Activated CD4-positive, alpha-beta T cell treated with anti-CD3 and anti-CD28 coated beads for 48 hours (primary cell): ENCODE measurements around the gene RSPH3.
"Not testable (repeated sequence)": the region's sequence is repeated elsewhere in the genome, so short reads cannot be mapped to it uniquely, and the experiment has no call there.

Experiments
- DNase-seq: peaks from one replicate; pipeline ENCODE4 v3.0.0-alpha.2; 2020

The RSPH3 gene

DNA sequence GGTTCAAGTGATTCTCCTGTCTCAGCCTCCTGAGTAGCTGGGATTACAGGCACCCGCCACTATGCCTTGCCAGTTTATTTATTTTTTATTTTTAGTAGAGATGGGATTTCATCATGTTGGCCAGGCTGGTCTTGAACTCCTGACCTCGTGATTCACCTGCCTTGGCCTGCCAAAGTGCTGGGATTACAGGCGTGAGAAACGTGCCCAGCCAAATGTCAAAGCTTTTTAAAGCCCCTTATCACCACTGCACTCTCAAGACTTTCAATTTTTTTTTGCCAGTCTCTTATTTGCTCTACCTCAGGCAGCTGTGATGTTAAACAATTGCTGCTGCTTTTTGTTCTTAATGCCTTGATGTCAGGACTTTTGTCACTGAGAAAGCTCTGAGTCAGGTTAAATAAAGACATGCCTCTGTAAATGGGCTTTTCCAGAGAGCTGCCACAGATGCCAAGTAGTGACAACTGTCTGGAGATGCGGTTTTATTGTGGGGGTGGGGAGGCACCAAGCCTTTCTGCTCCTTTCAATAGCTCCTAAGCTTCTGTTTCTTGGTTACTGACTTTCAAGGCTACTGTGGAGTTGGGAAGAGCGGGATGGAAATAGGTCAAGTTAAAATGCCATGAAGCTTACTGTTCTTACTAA, 29.2 kb downstream of the RSPH3 start:
- DNase-seq: no peak

DNA sequence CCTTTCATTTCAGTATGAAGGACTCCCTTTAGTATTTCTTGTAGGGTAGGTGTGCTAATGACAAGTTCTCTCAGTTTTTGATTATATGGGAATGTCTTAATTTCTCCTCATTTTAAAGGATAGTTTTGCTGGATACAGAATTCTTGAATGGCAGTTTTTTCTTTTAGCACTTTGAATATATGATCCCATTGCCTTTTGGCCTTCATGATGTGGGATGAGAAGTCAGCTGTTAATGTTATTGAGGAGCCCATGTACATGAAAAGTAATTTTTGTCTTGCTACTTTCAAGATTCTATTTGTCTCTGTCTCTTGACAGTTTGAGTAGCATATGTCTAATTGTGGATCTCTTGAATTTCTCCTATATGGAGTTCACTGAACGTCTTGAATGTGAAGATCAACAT, 30.9 kb downstream of the RSPH3 start:
- DNase-seq: no peak

GRCh38 chr6:158963020-158963808, 36.8 kb downstream of the RSPH3 start:
- DNase-seq: no peak

DNA sequence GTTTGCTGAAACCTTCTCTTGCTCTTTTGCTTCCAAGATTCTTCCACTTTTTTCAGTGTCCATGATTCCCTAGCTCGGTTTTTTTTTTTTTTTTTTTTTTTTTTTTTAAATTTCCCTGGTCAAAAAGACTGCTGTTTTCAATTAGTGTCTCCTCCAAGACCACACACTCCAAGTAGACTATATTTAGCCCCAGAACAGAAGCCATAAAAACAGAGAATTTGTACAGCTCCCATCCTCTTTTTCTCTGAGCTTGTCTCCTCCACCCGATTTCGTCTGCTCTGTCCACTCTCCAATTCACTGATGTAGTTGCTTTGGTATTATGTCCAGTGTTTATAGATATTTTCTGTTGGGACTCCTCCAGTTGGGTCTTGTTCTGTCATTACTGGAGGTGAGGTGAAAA, 37.6 kb downstream of the RSPH3 start:
- no peak for DNase-seq

DNA sequence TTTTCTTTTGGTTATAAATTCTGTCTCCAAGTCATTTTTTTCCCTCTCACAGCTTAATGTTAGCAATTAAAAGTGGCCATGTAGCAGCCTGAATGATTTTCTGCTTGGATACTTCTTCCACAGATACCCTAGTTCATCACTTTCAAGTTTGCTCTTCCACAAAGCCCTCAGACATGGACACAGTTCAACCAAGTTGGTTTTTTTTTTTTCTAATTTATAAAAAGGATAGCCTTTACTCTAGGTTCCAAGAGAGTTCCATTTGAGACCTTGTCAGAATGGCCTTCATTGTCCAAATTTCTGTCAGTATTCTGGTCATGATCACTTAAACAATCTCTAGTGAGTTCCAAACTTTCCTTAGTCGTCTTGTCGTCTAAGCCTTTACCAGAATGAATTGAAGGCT, 40.0 kb downstream of the RSPH3 start:
- no peak for DNase-seq

DNA sequence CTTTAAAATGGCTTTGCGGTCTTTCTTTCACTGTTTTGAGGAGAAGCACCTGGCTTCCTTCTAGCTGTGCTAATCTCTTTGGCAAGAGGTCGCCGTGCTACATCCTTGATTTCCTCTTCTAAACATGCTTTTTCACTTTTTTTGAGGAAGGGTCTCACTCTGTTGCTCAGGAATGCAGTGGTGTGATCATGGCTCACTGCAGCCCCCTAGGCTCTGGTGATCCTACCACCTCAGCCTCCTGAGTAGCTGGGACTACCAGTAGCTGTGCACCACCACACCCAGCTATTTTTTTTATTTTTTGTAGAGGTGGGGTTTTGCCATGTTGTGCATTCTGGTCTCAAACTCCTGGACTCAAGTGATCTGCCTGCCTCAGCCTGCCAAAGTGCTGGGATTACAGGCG, 40.5 kb downstream of the RSPH3 start:
- DNase-seq: no peak

DNA sequence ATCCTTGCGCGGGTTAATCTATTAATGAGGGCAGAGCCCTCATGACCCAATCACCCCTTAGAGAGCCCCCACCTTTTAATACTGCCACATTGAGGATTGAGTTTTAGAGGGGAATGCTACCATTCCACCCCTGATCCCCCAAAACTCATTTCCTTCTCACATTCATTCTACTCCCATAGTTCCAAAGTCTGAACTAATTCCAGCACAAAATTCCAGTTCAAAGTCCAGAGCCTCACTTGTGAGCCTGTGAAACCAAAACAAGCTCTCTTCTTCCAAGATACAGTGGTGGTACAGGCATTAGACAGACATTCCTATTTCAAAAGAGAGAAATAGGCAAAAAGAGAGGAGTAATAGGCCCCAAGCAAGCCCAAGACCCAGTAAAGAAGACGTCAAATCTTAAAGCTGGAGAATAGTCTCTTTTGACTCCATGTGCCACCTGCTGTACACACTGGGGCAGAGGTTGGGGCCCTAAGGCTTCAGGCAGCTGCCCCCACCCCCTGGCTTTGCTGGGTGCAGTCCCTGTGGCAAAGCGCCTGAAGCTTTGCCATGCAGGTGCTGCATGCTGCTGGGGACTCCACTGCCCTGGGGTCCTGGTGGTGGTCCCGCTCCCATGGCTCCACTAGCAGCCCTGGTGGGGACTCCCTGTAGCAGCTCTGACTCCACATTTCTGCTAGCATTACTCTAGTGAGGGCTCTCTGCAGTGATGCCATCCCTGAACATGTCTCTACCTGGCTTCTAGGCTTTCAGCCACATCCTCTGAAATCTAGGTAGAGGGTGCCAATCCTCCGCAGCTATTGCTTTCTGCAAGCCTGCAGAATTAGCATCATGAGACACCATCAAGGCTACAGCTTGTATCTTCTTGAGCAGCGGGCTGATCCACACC, 41.3 kb downstream of the RSPH3 start:
- no peak for DNase-seq

DNA sequence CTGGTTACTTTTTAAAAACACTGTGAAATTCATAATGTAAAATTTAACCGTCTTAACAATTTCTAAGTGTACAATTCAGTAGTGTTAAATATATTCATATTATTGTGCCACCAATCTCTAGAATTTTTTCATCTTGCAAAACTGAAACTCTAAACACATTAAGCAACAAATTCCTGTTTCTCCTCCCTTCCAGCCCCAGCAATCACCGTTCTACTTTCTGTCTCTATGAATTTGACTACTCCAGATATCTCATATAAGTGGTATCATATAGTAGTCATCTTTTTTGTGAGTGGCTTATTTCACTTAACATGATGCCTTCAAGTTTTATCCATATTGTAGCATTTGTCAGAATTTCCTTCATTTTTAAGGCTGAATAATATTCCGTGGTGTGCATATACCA, 44.7 kb downstream of the RSPH3 start:
- no peak for DNase-seq

- DNase-seq: no peak
These were observed 45.2 kb downstream of the RSPH3 start for GRCh38 chr6:158954753-158955152.

GRCh38 chr6:158952011-158952410, 48.0 kb downstream of the RSPH3 start:
- DNase-seq: not testable (repeated sequence)

DNA sequence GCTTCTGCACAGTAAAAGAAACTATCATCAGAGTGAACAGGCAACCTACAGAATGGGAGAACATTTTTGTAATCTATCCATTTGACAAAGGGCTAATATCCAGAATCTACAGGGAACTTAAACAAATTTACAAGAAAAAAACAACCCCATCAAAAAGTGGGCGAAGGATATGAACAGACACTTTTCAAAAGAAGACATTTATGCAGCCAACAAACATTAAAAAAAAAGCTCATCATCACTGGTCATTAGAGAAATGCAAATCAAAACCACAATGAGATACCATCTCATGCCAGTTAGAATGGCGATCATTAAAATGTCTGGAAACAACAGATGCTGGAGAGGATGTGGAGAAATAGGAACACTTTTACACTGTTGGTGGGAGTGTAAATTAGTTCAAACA, 48.4 kb downstream of the RSPH3 start:
- not testable (repeated sequence) for DNase-seq

- no peak for DNase-seq
These were observed 52.7 kb downstream of the RSPH3 start for GRCh38 chr6:158947284-158947683.

DNA sequence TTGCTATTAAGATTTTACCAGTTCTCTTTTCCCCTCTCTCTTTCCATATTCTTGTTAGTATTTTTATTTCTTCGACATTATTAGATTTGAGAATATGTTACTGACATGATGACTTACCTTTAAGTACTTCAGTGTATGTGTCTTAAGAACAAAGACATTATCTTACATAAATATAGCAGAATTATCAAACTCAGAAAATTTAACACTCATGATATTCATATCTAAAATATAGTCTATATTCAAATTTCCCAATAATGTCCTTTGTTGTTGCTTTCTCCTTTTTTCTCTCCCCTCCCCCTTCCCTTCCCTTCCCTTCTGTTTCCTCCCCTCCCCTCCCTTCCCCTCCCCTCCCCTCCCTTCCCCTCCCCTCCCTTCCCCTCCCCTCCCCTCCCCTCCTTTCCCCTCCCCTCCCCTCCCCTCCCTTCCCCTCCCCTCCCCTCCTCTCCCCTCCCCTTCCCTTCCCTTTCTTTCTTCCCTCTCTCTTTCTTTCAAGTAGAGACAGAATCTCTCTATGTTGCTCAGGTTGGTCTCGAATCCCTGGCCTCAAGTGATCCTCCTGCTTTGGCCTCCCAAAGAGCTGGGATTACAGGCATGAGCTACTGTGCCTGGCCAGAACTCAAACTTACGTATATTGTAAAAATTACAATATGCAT, 56.5 kb downstream of the RSPH3 start:
- DNase-seq: no peak

DNA sequence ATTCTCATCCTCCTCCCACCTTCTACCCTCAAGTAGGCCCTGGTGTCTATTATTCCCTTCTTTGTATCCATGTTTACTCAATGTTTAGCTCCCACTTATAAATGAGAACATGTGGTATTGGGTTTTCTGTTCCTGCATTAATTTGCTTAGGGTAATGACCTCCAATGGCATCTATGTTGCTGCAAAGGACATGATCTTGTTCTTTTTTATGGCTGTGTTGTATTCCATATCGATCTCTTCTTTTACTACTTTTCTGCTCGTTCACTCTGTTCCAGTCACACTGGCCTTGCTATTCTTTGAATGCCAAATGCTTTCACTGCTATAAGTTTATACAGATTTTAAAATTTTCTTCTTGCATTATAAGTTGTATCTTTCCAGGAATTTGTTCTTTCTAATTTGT, 57.7 kb downstream of the RSPH3 start:
- no peak for DNase-seq

- DNase-seq: no peak
These were observed 58.8 kb downstream of the RSPH3 start for GRCh38 chr6:158941246-158941645.

DNA sequence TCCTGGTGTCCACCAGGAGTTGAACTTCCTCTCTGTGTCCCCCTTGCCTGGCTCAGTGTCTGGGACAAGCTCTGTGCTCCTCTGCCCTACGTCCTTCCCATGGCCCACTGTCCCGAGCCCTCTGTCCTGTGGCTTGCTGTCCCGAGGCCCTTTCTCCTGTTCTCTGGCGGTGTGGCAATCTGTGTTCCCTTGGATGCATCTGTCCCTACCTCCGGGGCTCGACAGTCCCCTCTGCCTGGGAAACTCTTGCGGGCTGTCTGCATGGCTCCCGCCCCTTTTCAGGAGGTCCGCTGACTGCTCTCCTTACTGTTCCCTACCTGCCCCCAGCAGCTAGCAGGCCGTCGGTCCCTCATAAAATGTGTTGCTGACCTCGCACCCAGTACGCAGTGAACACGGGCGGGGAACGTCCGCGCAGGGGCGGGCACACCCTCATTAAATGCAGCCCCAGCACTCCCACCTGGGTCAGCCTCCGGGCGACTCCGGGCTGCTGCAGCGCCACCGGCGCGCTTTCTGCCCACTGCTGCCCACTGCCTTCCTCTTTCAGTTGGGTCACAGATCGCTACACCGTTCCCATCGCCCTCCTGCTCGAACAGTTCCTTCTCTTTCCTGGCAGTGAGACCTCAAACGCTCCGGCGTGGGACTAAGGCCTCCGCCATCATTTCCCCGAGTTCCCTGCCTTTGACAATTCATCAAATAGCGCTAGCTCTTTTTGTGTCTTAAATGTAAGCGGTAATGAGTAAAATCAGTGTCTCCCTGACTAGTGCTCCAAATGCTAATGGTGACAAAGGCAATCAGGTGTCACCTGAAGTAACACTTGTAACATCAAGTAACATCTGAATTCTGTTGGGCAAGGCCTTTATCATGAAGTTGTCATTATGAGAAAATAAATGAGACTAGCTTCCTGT, 60.5 kb downstream of the RSPH3 start:
- peak; percentile 7 for DNase-seq

DNA sequence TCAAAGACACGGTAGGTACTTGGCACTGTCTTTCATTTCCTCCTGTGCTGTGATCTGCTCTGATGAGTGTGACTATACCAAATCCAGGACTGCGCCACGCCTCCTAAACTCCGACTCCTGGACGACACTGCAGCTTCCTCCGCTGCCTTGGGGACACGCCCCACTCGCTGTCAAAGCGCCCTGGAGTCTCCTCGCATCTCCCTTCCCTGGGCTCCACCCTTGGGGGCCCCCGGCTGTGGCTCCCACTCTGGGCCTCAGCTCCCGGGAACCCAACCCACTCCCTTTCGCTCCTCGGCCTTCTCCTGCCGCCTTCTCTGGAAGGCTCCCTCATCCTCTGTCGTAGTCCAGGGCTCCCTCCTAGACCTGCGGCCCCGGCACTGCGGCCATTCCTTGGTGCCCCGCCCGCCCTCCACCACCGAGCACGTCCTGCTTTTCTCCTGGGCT, 61.2 kb downstream of the RSPH3 start:
- peak; percentile 50 for DNase-seq

DNA sequence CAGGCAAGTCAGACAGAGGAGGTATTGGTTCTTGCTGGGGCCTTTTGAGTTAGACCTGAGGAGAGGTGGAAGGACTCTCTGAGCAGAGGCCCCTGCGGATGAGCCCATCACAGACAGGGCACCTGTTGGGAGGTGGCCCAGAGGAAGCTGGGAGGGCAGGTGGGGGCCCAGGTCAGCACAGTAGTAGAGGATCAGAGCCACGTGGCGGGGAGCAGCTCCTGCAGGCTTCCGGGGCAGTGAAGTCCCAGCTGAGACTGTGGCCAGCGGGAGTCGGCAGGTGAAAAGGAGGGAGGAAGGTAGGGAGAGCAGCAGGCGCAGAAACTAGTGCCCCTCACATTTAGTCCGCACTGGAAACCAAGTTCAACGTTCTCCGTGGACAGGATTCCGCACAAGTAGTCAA, 61.8 kb downstream of the RSPH3 start:
- no peak for DNase-seq

- no peak for DNase-seq
These were observed 65.8 kb downstream of the RSPH3 start for GRCh38 chr6:158934157-158934556.

- no peak for DNase-seq
These were observed 66.9 kb downstream of the RSPH3 start for GRCh38 chr6:158933079-158933595.

DNA sequence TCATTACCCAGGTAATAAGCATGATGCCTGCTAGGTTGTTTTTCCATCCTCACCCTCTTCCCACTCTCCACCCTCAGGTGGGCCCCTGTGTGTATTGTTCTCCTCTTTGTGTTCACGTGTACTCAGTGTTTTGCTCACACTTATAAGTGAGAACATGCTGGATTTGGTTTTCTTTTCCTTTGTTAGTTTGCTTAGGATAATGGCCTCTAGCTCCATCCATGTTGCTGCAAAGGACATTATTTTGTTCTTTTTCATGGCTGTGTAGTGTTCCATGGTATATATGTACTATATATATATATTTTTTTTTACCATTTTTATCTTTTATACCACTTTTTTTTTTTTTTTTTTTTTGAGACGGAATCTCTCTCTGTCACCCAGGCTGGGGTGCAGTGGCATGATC, 71.9 kb downstream of the RSPH3 start:
- no peak for DNase-seq

DNA sequence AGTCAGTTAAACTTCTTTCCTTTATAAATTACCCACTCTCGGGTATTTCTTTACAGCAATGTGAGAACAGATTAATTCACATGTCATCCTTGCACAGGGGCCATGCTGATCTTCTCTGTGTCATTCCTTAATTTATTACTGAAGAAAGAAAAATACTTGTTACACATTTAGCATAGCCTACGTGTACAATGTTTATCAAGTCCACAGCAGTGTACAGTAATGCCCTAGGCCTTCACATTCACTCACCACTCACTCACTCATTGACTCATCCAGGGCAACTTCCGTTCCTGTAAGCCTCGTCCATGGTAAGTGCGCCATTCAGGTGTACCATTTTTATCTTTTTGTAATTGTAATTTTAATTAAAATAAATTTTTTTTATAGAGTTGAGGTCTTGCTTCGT, 73.6 kb downstream of the RSPH3 start:
- DNase-seq: no peak
